Psoas muscle (tissue), 8 donors: Measurements from ENCODE around the gene ZNF273. TPM values are rescaled to one million over a fixed set of nuclear protein-coding genes. Genes with fewer than 3 reads are reported as not detected.

Experiments used
- ATAC-seq, 4 donors: fragments of 200-7000 bp; cut with Tn5 transposase; one replicate each; pipeline ENCODE4 v1.9.1; 2020; ENCODE audit warnings: moderate library complexity in 3 of 4, mild to moderate bottlenecking in 2 of 4
- DNase-seq, 2 donors: peaks; one replicate each; pipeline ENCODE4 v3.0.0-alpha.2; 2020
- H3K27ac ChIP-seq: fragments of 200-600 bp; one replicate; pipeline ENCODE4 v1.8.0; 2022
- H3K27me3 ChIP-seq, 3 donors: fragments of 200-600 bp in 1 of 3; one replicate each; pipeline versions ENCODE4 v1.6.1 to v1.8.0; 2013 to 2022; ENCODE audit warnings: low read length in 2 of 3, mild to moderate bottlenecking in 2 of 3, moderate library complexity in 1 of 3; ENCODE audit not compliant: insufficient read depth in 3 of 3
- H3K36me3 ChIP-seq, 2 donors: fragments of 200-600 bp in 1 of 2; one replicate each; pipeline versions ENCODE4 v1.6.1 to v1.8.0; 2013 to 2022; ENCODE audit warnings: low read depth in 1 of 2, mild to moderate bottlenecking in 1 of 2, moderate library complexity in 1 of 2; ENCODE audit not compliant: insufficient read depth in 1 of 2
- H3K4me1 ChIP-seq: fragments of 200-600 bp; one replicate; pipeline ENCODE4 v1.8.0; 2022
- H3K4me3 ChIP-seq: fragments of 200-600 bp; one replicate; pipeline ENCODE4 v1.8.0; 2022; ENCODE audit warnings: mild to moderate bottlenecking
- H3K9me3 ChIP-seq: fragments of 200-600 bp; one replicate; pipeline ENCODE4 v1.8.0; 2022
- CTCF ChIP-seq: fragments of 200-600 bp; IDR thresholded peaks from one replicate; pipeline ENCODE4 v1.8.0; 2022; ENCODE audit warnings: antibody characterized with exemption
- WGBS, 3 donors: extraction: QIAGEN DNeasy Blood & Tissue Kit; methylation state at CpG; one replicate each; pipeline versions ENCODE4 v1.1.6 to v1.1.7; 2013; 5-methylcytosine and 5-hydroxymethylcytosine counted together
- intact Hi-C, 2 donors: fragments of 100-400 bp; cut with DNase I; formaldehyde crosslinking; loops; one replicate each; pipeline versions ENCODE4 v1.11.0 to v1.14.2; 2022
- polyA plus RNA-seq, 3 donors: library from polyadenylated mRNA; stranded (reverse); fragments of 200-250 nt; gene quantifications; one replicate each; pipeline ENCODE4 v1.2.3, GENCODE V29; 2013
- total RNA-seq, 4 donors: library from RNA; stranded (reverse); fragmentation: NEBNext Ultra II Directional in 2 of 4; extraction: Animal tissue kit (Norgen Biotek cat#: 25700) in 2 of 4; gene quantifications; one replicate each; pipeline versions ENCODE4 v1.2.1 to v1.2.4, GENCODE V29; 2021 to 2023
- donor health status: healthy with polysubstance abuse.
- donor health status: DM: no; HTN: no; CAD: no; lungs with moderate emphysema.
- donor health status: Bipolar disorder and iron deficiency.
- donor health status: healthy.
- donor health status: DM: yes; HTN: yes; CAD: no.
- donor health status: DM: no; HTN: no; CAD: no.
- donor health status: DM: no; HTN: no; CAD: no.
- donor health status: DM: yes; HTN: yes; CAD: no.

ZNF273 gene
- total and polyA plus RNA-seq, 7 donors: 0.96 to 3.0 (median 1.5) TPM

- intact Hi-C loops: no loop called here
- Histone ChIP-seq H3K4me1 (no peaks in the 10 kb centered on the region), H3K27ac (no peak overlapping the region), H3K36me3 (no peaks in the 10 kb centered on the region), H3K4me3 (no peak overlapping the region), H3K27me3 (peaks cover 0 to 3% (median 1%) of the 10 kb centered on the region in 3 donors), H3K9me3 (no peaks in the 10 kb centered on the region)
- ATAC-seq: no peak
- WGBS, 3 donors: 75 to 80% (median 77%) methylated on average over 9 of the region's 9 CpGs
- TF ChIP-seq CTCF: no peak
- no peak for DNase-seq
Observed at GRCh38 chr7:64879086-64879730, 23.9 kb upstream of the ZNF273 start.

GRCh38 chr7:64879800-64880199, 23.3 kb upstream of the ZNF273 start:
- intact Hi-C loops: no loop called here
- WGBS, 3 donors: 95 to 96% (median 96%) methylated on average over 17 of the region's 17 CpGs

GRCh38 chr7:64880322-64881297, 22.5 kb upstream of the ZNF273 start:
- 88 to 92% (median 90%) methylated on average over 38 of the region's 38 CpGs for WGBS, 3 donors
- no peak for TF ChIP-seq CTCF
- H3K27me3 ChIP-seq: peaks cover 0 to 1% (median 0%) of the 10 kb centered on the region in 3 donors
- no peaks in the 10 kb centered on the region for H3K36me3 ChIP-seq
- DNase-seq (no peak), ATAC-seq (no peak)
- no peak overlapping the region for H3K27ac ChIP-seq
- intact Hi-C loops: no loop called here
- H3K4me1 ChIP-seq: no peaks in the 10 kb centered on the region
- no peaks in the 10 kb centered on the region for H3K9me3 ChIP-seq
- no peak overlapping the region for H3K4me3 ChIP-seq

More at GRCh38 chr7:64879800-64880199, 23.3 kb upstream of the ZNF273 start:
- Histone ChIP-seq H3K27ac (no peak overlapping the region), H3K36me3 (no peaks in the 10 kb centered on the region), H3K4me3 (no peak overlapping the region), H3K4me1 (no peaks in the 10 kb centered on the region), H3K9me3 (no peaks in the 10 kb centered on the region), H3K27me3 (peaks cover 0 to 3% (median 1%) of the 10 kb centered on the region in 3 donors)
- no peak for TF ChIP-seq CTCF
- no peak for ATAC-seq
- DNase-seq: no peak

GRCh38 chr7:64881461-64882287, 21.4 kb upstream of the ZNF273 start:
- H3K4me1 ChIP-seq: no peaks in the 10 kb centered on the region
- peak in 1 of 4 donors; percentile 2 for ATAC-seq
- H3K36me3 ChIP-seq: no peaks in the 10 kb centered on the region
- DNase-seq: no peak
- 68 to 73% (median 70%) methylated on average over 26 of the region's 26 CpGs for WGBS, 3 donors
- H3K9me3 ChIP-seq: no peaks in the 10 kb centered on the region
- intact Hi-C loops: no loop called here
- H3K27me3 ChIP-seq: no peaks in the 10 kb centered on the region
- no peak for TF ChIP-seq CTCF
- H3K4me3 ChIP-seq: peak overlapping the region; percentile 77
- H3K27ac ChIP-seq: peak overlapping the region; percentile 9
